IPS-NIHi11 (cell line): ENCODE results near the gene PGRMC1.
"Not testable (repeated sequence)": the region's sequence is repeated elsewhere in the genome, so short reads cannot be mapped to it uniquely, and the experiment has no call there.

ENCODE experiments used
- DNase-seq: peaks from one replicate; pipeline ENCODE4 v3.0.0; 2012; ENCODE audit warnings: mixed read lengths, low spot score

PGRMC1 gene

GRCh38 chrX:119235051-119235511 is 1.0 kb upstream of the PGRMC1 start:
- DNase-seq = no peak

GRCh38 chrX:119236623-119237561 is 807 bp downstream of the PGRMC1 start:
- no peak for DNase-seq

GRCh38 chrX:119237562-119237942 is 1.5 kb downstream of the PGRMC1 start:
- no peak for DNase-seq

- DNase-seq = no peak
Observed at GRCh38 chrX:119238557-119238956, 2.5 kb downstream of the PGRMC1 start.

GRCh38 chrX:119240356-119240755 is 4.3 kb downstream of the PGRMC1 start:
- DNase-seq = no peak

- no peak for DNase-seq
Observed at GRCh38 chrX:119247702-119248101, 11.6 kb downstream of the PGRMC1 start.

GRCh38 chrX:119249891-119250290 is 13.8 kb downstream of the PGRMC1 start:
- DNase-seq = no peak

- DNase-seq = no peak
Observed at GRCh38 chrX:119251386-119251785, 15.3 kb downstream of the PGRMC1 start.

GRCh38 chrX:119252716-119253115 is 16.6 kb downstream of the PGRMC1 start:
- no peak for DNase-seq

GRCh38 chrX:119266364-119266995 is 30.4 kb downstream of the PGRMC1 start:
- DNase-seq = peak; percentile 25

- not testable (repeated sequence) for DNase-seq
Observed at GRCh38 chrX:119267115-119267514, 31.0 kb downstream of the PGRMC1 start.

GRCh38 chrX:119272882-119273419 is 36.9 kb downstream of the PGRMC1 start:
- DNase-seq = no peak

GRCh38 chrX:119273420-119274192 is 37.5 kb downstream of the PGRMC1 start:
- DNase-seq = peak; percentile 83

GRCh38 chrX:119282347-119282746 is 46.3 kb downstream of the PGRMC1 start:
- DNase-seq = not testable (repeated sequence)

GRCh38 chrX:119288890-119289393 is 52.9 kb downstream of the PGRMC1 start:
- DNase-seq = no peak

- no peak for DNase-seq
Observed at GRCh38 chrX:119290476-119290875, 54.4 kb downstream of the PGRMC1 start.

- not testable (repeated sequence) for DNase-seq
Observed at GRCh38 chrX:119291246-119291645, 55.2 kb downstream of the PGRMC1 start.

GRCh38 chrX:119292445-119292844 is 56.4 kb downstream of the PGRMC1 start:
- DNase-seq = no peak
